HG02588 (cell line): ENCODE results near the gene GREM2.

ENCODE experiments used
- ATAC-seq: cut with Tn5 transposase; IDR thresholded peaks from one replicate; pipeline ENCODE4 v1.9.1; 2021; ENCODE audit warnings: mild to moderate bottlenecking, moderate library complexity; ENCODE audit not compliant: unreplicated experiment

GREM2 gene

GRCh38 chr1:240611619-240612480 lies at the start of gene GREM2:
GREM2 (minus strand) TSS chr1:240612155; CDS start chr1:240493475, 118,680 bp downstream.
- peak; percentile 90 for ATAC-seq

GRCh38 chr1:240658312-240658960 lies 46.5 kb upstream of the GREM2 start:
- ATAC-seq: no peak

- ATAC-seq: no peak
Measured at GRCh38 chr1:240656531-240656930, 44.6 kb upstream of the GREM2 start.

- ATAC-seq: no peak
Measured at GRCh38 chr1:240652961-240653409, 41.0 kb upstream of the GREM2 start.

- ATAC-seq: no peak
Measured at GRCh38 chr1:240652549-240652948, 40.6 kb upstream of the GREM2 start.

GRCh38 chr1:240650877-240651276 lies 38.9 kb upstream of the GREM2 start:
- no peak for ATAC-seq

GRCh38 chr1:240649733-240650721 lies 38.1 kb upstream of the GREM2 start:
- no peak for ATAC-seq

- no peak for ATAC-seq
Measured at GRCh38 chr1:240646571-240647240, 34.8 kb upstream of the GREM2 start.

GRCh38 chr1:240644732-240645131 lies 32.8 kb upstream of the GREM2 start:
- no peak for ATAC-seq

- no peak for ATAC-seq
Measured at GRCh38 chr1:240635466-240636256, 23.7 kb upstream of the GREM2 start.

GRCh38 chr1:240630409-240630808 lies 18.5 kb upstream of the GREM2 start:
- no peak for ATAC-seq

GRCh38 chr1:240621249-240621648 lies 9.3 kb upstream of the GREM2 start:
- ATAC-seq: no peak

- ATAC-seq: no peak
Measured at GRCh38 chr1:240619906-240620621, 8.1 kb upstream of the GREM2 start.

- ATAC-seq: no peak
Measured at GRCh38 chr1:240619357-240619756, 7.4 kb upstream of the GREM2 start.

- ATAC-seq: no peak
Measured at GRCh38 chr1:240618946-240619345, 7.0 kb upstream of the GREM2 start.

GRCh38 chr1:240616018-240616417 lies 4.1 kb upstream of the GREM2 start:
- ATAC-seq: no peak

GRCh38 chr1:240613356-240614142 lies 1.6 kb upstream of the GREM2 start:
- no peak for ATAC-seq

GRCh38 chr1:240612811-240613210 lies 856 bp upstream of the GREM2 start:
- ATAC-seq: no peak
